KMS-11 (cell line): Measurements from ENCODE around the gene KLHL5.
A peak's percentile ranks its signal among the peaks of the same experiment; 100 is the strongest.
"Not testable (repeated sequence)": the region's sequence is repeated elsewhere in the genome, so short reads cannot be mapped to it uniquely, and the experiment has no call there.

ENCODE experiments used
- H2AFZ ChIP-seq: fragments of 200-600 bp; sonication (generic); 2 replicates; pipeline ENCODE4 v1.6.1; 2016; ENCODE audit warnings: antibody characterized with exemption, mixed run types, low read depth
- H3K27ac ChIP-seq: fragments of 200-600 bp; sonication (generic); 2 replicates; pipeline ENCODE4 v1.6.1; 2016; ENCODE audit warnings: mild to moderate bottlenecking, mixed run types
- H3K27me3 ChIP-seq: fragments of 200-600 bp; sonication (generic); 2 replicates; pipeline ENCODE4 v1.6.1; 2017; ENCODE audit warnings: mild to moderate bottlenecking, low read depth, mixed run types, moderate library complexity; ENCODE audit not compliant: insufficient read depth
- H3K36me3 ChIP-seq: fragments of 200-600 bp; sonication (generic); 2 replicates; pipeline ENCODE4 v1.6.1; 2017; ENCODE audit warnings: mild to moderate bottlenecking, mixed run types; ENCODE audit not compliant: insufficient read depth
- H3K4me1 ChIP-seq: fragments of 200-600 bp; sonication (generic); 2 replicates; pipeline ENCODE4 v1.6.1; 2016; ENCODE audit warnings: mild to moderate bottlenecking, low read depth, mixed run types; ENCODE audit not compliant: poor library complexity, severe bottlenecking
- H3K4me2 ChIP-seq: fragments of 200-600 bp; sonication (generic); 2 replicates; pipeline ENCODE4 v1.7.0; 2016; ENCODE audit warnings: mild to moderate bottlenecking, mixed run types
- H3K4me3 ChIP-seq: fragments of 200-600 bp; sonication (generic); IDR thresholded peaks from 2 replicates; pipeline ENCODE4 v1.6.1; 2017; ENCODE audit warnings: low read depth, low read length, mixed read lengths; ENCODE audit not compliant: insufficient read depth
- H3K79me2 ChIP-seq: fragments of 200-600 bp; sonication (generic); 2 replicates; pipeline ENCODE4 v1.6.1; 2016; ENCODE audit warnings: low read depth, mixed run types; ENCODE audit not compliant: insufficient read depth
- H3K9ac ChIP-seq: fragments of 200-600 bp; sonication (generic); 2 replicates; pipeline ENCODE4 v1.6.1; 2016; ENCODE audit warnings: mild to moderate bottlenecking, mixed run types
- H4K20me1 ChIP-seq: fragments of 200-600 bp; sonication (generic); 2 replicates; pipeline ENCODE4 v1.6.1; 2016; ENCODE audit warnings: mild to moderate bottlenecking, mixed run types; ENCODE audit not compliant: insufficient read depth
- CTCF ChIP-seq: fragments of 200-600 bp; sonication (generic); conservative IDR thresholded peaks from 2 replicates; pipeline ENCODE4 v1.6.1; 2017; ENCODE audit warnings: low read depth, mild to moderate bottlenecking, antibody characterized with exemption, low read length, moderate library complexity, mixed read lengths

The KLHL5 gene

GRCh38 chr4:39126256-39127095 lies 64.4 kb downstream of the KLHL5 start:
- Histone ChIP-seq H4K20me1 (no peaks in the 10 kb centered on the region), H3K79me2 (no peaks in the 10 kb centered on the region), H3K36me3 (no peaks in the 10 kb centered on the region), H3K4me2 (no peak overlapping the region), H3K4me1 (no peaks in the 10 kb centered on the region), H2AFZ (no peak overlapping the region), H3K27ac (no peak overlapping the region), H3K4me3 (no peak overlapping the region), H3K27me3 (no peaks in the 10 kb centered on the region), H3K9ac (no peak overlapping the region)
- TF ChIP-seq CTCF: no peak

GRCh38 chr4:39133623-39134022 lies 71.6 kb downstream of the KLHL5 start:
- Histone ChIP-seq H3K79me2 (no peaks in the 10 kb centered on the region), H3K27ac (no peak overlapping the region), H3K4me2 (no peak overlapping the region), H3K4me1 (peaks cover 6% of the 10 kb centered on the region), H4K20me1 (no peaks in the 10 kb centered on the region), H3K36me3 (no peaks in the 10 kb centered on the region), H2AFZ (no peak overlapping the region), H3K4me3 (no peak overlapping the region), H3K9ac (no peak overlapping the region), H3K27me3 (no peaks in the 10 kb centered on the region)
- no peak for TF ChIP-seq CTCF

GRCh38 chr4:39134683-39135306 lies 72.8 kb downstream of the KLHL5 start:
- Histone ChIP-seq H3K27ac (no peak overlapping the region), H2AFZ (peak overlapping the region; percentile 18; the same call in 1 of the 2 replicates), H3K79me2 (no peaks in the 10 kb centered on the region), H3K9ac (no peak overlapping the region), H3K4me3 (no peak overlapping the region), H3K36me3 (no peaks in the 10 kb centered on the region), H3K4me2 (peak overlapping the region; percentile 41; the same call in 1 of the 2 replicates), H3K27me3 (no peaks in the 10 kb centered on the region), H3K4me1 (peaks cover 6% of the 10 kb centered on the region), H4K20me1 (no peaks in the 10 kb centered on the region)
- TF ChIP-seq CTCF: no peak

- not testable (repeated sequence) for H3K4me3 ChIP-seq, H3K79me2 ChIP-seq, H4K20me1 ChIP-seq, H2AFZ ChIP-seq, H3K4me2 ChIP-seq, H3K27ac ChIP-seq, H3K4me1 ChIP-seq, H3K9ac ChIP-seq, H3K27me3 ChIP-seq, H3K36me3 ChIP-seq
Observed at GRCh38 chr4:39138227-39138626, 76.2 kb downstream of the KLHL5 start.

GRCh38 chr4:39146211-39146610 lies 84.2 kb downstream of the KLHL5 start:
- no peaks in the 10 kb centered on the region for H3K4me1 ChIP-seq
- H3K4me3 ChIP-seq: no peak overlapping the region
- H3K79me2 ChIP-seq: no peaks in the 10 kb centered on the region
- no peak overlapping the region for H3K9ac ChIP-seq
- H2AFZ ChIP-seq: no peak overlapping the region
- TF ChIP-seq CTCF: no peak
- no peak overlapping the region for H3K4me2 ChIP-seq
- H3K36me3 ChIP-seq: no peaks in the 10 kb centered on the region
- H3K27ac ChIP-seq: no peak overlapping the region
- no peaks in the 10 kb centered on the region for H4K20me1 ChIP-seq
- H3K27me3 ChIP-seq: no peaks in the 10 kb centered on the region
